Measurements from ENCODE around the gene TMEM163. TPM values are rescaled to one million over a fixed set of nuclear protein-coding genes. Genes with fewer than 3 reads are reported as not detected.
"Not testable (repeated sequence)": the region's sequence is repeated elsewhere in the genome, so short reads cannot be mapped to it uniquely, and the experiment has no call there.

Gene TMEM163
- total and polyA plus RNA-seq, 2 donors: 5.0 TPM

DNA sequence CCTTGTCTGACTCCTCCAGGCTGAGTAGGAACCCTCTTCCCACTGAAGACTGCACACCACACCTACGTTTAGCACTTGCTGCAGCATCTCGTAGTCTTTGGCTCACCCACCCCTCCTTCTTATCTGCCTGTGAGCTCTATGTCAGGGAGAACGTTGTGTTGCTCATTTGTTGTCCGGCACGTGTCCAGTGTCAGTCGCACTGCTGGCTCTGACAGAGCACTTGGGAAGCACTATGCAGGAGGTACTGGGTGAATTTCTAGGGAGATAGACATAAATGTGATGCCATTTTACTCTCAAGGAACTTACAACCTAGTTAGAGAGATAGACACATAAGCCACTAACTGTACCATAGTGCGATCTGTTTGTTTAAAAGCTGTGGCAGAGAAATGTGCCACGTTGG, 241.8 kb downstream of the TMEM163 start:
- 97% methylated on average over 8 of the region's 8 CpGs for WGBS
- not testable (repeated sequence) for DNase-seq (ENCODE audit: low read depth in 6 of 9, low spot score in 9 of 9); H3K4me1 ChIP-seq (ENCODE audit: control insufficient read depth in 2 of 2, insufficient read depth in 2 of 2, low read length in 2 of 2); H3K9me3 ChIP-seq (ENCODE audit: control insufficient read depth in 2 of 2, insufficient read depth in 1 of 2, low read length in 1 of 2); H3K36me3 ChIP-seq (ENCODE audit: control insufficient read depth in 2 of 2, insufficient read depth in 2 of 2, low read length in 1 of 2); H3K27me3 ChIP-seq (ENCODE audit: control insufficient read depth in 2 of 2, insufficient read depth in 1 of 2, low read length in 1 of 2); H3K27ac ChIP-seq (ENCODE audit: low read depth in 1 of 2, low read length in 1 of 2); H3K4me3 ChIP-seq (ENCODE audit: low read length in 2 of 2)

- H3K4me3 ChIP-seq (ENCODE audit: low read length in 2 of 2): no peak overlapping the region
- 98% methylated on average over 8 of the region's 8 CpGs for WGBS
- no peaks in the 10 kb centered on the region for H3K36me3 ChIP-seq (ENCODE audit: control insufficient read depth in 2 of 2, insufficient read depth in 2 of 2, low read length in 1 of 2)
- H3K4me1 ChIP-seq (ENCODE audit: control insufficient read depth in 2 of 2, insufficient read depth in 2 of 2, low read length in 2 of 2): no peaks in the 10 kb centered on the region
- DNase-seq (ENCODE audit: low read depth in 6 of 9, low spot score in 9 of 9): no peak
- H3K27me3 ChIP-seq (ENCODE audit: control insufficient read depth in 2 of 2, insufficient read depth in 1 of 2, low read length in 1 of 2): no peaks in the 10 kb centered on the region
- H3K9me3 ChIP-seq (ENCODE audit: control insufficient read depth in 2 of 2, insufficient read depth in 1 of 2, low read length in 1 of 2): no peaks in the 10 kb centered on the region
- no peak overlapping the region for H3K27ac ChIP-seq (ENCODE audit: low read depth in 1 of 2, low read length in 1 of 2)
Observed at GRCh38 chr2:134470561-134471168, 248.1 kb downstream of the TMEM163 start.

GRCh38 chr2:134469516-134470115, 249.2 kb downstream of the TMEM163 start:
- Histone ChIP-seq H3K27ac (ENCODE audit: low read depth in 1 of 2, low read length in 1 of 2) (no peak overlapping the region), H3K4me1 (ENCODE audit: control insufficient read depth in 2 of 2, insufficient read depth in 2 of 2, low read length in 2 of 2) (no peaks in the 10 kb centered on the region), H3K36me3 (ENCODE audit: control insufficient read depth in 2 of 2, insufficient read depth in 2 of 2, low read length in 1 of 2) (no peaks in the 10 kb centered on the region), H3K4me3 (ENCODE audit: low read length in 2 of 2) (no peak overlapping the region), H3K9me3 (ENCODE audit: control insufficient read depth in 2 of 2, insufficient read depth in 1 of 2, low read length in 1 of 2) (no peaks in the 10 kb centered on the region), H3K27me3 (ENCODE audit: control insufficient read depth in 2 of 2, insufficient read depth in 1 of 2, low read length in 1 of 2) (no peaks in the 10 kb centered on the region)
- no peak for DNase-seq (ENCODE audit: low read depth in 6 of 9, low spot score in 9 of 9)
- 98% methylated on average over 25 of the region's 25 CpGs for WGBS

DNA sequence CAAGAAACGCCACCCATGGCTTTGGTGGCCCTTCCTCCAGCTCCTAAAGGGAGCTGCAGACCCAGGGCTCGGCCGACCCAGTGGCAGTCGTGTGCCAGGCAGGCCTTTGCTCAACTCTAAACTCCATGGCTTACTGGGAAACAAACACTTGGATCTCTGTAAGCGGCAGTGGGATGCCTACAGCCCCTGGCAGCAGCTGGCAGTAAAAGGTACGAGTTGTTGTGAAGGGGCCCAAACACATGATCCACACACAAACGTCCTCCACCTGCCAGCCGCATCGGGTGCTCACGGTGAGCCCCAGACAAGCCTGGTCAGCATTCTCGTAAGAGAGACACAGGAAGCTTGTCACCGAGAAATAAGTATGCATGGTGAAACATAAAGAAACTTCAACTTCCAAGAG, 250.0 kb downstream of the TMEM163 start:
- Histone ChIP-seq H3K4me3 (ENCODE audit: low read length in 2 of 2) (no peak overlapping the region), H3K27ac (ENCODE audit: low read depth in 1 of 2, low read length in 1 of 2) (no peak overlapping the region), H3K9me3 (ENCODE audit: control insufficient read depth in 2 of 2, insufficient read depth in 1 of 2, low read length in 1 of 2) (no peaks in the 10 kb centered on the region), H3K27me3 (ENCODE audit: control insufficient read depth in 2 of 2, insufficient read depth in 1 of 2, low read length in 1 of 2) (no peaks in the 10 kb centered on the region), H3K36me3 (ENCODE audit: control insufficient read depth in 2 of 2, insufficient read depth in 2 of 2, low read length in 1 of 2) (no peaks in the 10 kb centered on the region), H3K4me1 (ENCODE audit: control insufficient read depth in 2 of 2, insufficient read depth in 2 of 2, low read length in 2 of 2) (no peaks in the 10 kb centered on the region)
- WGBS: 97% methylated on average over 12 of the region's 12 CpGs
- peak in 1 of 9 donors; percentile 42 for DNase-seq (ENCODE audit: low read depth in 6 of 9, low spot score in 9 of 9)

GRCh38 chr2:134468164-134468563, 250.6 kb downstream of the TMEM163 start:
- Histone ChIP-seq H3K27me3 (ENCODE audit: control insufficient read depth in 2 of 2, insufficient read depth in 1 of 2, low read length in 1 of 2) (no peaks in the 10 kb centered on the region), H3K36me3 (ENCODE audit: control insufficient read depth in 2 of 2, insufficient read depth in 2 of 2, low read length in 1 of 2) (no peaks in the 10 kb centered on the region), H3K4me1 (ENCODE audit: control insufficient read depth in 2 of 2, insufficient read depth in 2 of 2, low read length in 2 of 2) (no peaks in the 10 kb centered on the region), H3K9me3 (ENCODE audit: control insufficient read depth in 2 of 2, insufficient read depth in 1 of 2, low read length in 1 of 2) (no peaks in the 10 kb centered on the region), H3K4me3 (ENCODE audit: low read length in 2 of 2) (no peak overlapping the region), H3K27ac (ENCODE audit: low read depth in 1 of 2, low read length in 1 of 2) (no peak overlapping the region)
- peak in 1 of 9 donors; percentile 71 for DNase-seq (ENCODE audit: low read depth in 6 of 9, low spot score in 9 of 9)
- WGBS: 97% methylated on average over 2 of the region's 2 CpGs

DNA sequence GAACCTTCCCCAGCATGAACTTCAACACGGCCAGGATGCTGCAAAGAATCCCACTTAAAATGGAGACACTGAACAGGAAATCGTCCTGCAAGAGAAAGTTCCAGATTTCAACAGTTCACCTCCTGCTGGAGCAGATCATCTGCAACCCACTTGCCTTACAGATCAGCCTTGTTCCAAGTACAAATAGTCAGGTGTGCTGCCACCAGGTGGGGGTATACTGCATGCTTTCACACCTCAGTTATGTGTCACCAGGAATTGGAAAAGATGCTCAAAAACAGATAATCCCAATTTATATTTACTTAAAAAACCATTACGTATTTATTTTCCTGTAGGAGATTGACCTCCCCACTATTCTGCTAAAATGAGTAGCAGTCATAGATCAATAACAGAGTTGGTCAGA, 252.7 kb downstream of the TMEM163 start:
- Histone ChIP-seq H3K4me1 (ENCODE audit: control insufficient read depth in 2 of 2, insufficient read depth in 2 of 2, low read length in 2 of 2) (no peaks in the 10 kb centered on the region), H3K27me3 (ENCODE audit: control insufficient read depth in 2 of 2, insufficient read depth in 1 of 2, low read length in 1 of 2) (no peaks in the 10 kb centered on the region), H3K4me3 (ENCODE audit: low read length in 2 of 2) (no peak overlapping the region), H3K9me3 (ENCODE audit: control insufficient read depth in 2 of 2, insufficient read depth in 1 of 2, low read length in 1 of 2) (no peaks in the 10 kb centered on the region), H3K36me3 (ENCODE audit: control insufficient read depth in 2 of 2, insufficient read depth in 2 of 2, low read length in 1 of 2) (no peaks in the 10 kb centered on the region), H3K27ac (ENCODE audit: low read depth in 1 of 2, low read length in 1 of 2) (no peak overlapping the region)
- 93% methylated on average over 3 of the region's 3 CpGs for WGBS
- peak in 7 of 9 donors; percentile 10 to 80 (median 31) for DNase-seq (ENCODE audit: low read depth in 6 of 9, low spot score in 9 of 9)

- no peak overlapping the region for H3K4me3 ChIP-seq (ENCODE audit: low read length in 2 of 2)
- WGBS: 94% methylated on average over 6 of the region's 6 CpGs
Observed at GRCh38 chr2:134465228-134466105, 253.3 kb downstream of the TMEM163 start.

DNA sequence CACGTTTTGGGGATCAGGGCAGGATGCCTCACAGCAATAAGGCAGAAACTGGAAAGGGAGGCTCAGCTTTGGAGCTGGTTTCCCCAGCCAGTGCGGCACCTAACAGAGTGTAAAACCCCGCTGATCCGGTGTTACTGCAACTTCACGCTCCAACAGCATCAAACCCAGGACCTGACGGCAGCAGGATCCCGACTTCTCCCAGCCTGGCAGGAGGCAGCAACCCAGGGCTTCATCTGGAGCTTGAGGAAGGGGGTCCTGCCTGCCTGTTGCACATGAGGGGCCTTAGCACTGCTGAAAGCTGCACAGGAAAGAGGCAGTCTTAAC, 255.1 kb downstream of the TMEM163 start:
- 94% methylated on average over 7 of the region's 7 CpGs for WGBS
- peaks cover 0 to 4% of the 10 kb centered on the region in 2 donors for H3K4me1 ChIP-seq (ENCODE audit: control insufficient read depth in 2 of 2, insufficient read depth in 2 of 2, low read length in 2 of 2)
- DNase-seq (ENCODE audit: low read depth in 6 of 9, low spot score in 9 of 9): no peak

More at GRCh38 chr2:134465228-134466105, 253.3 kb downstream of the TMEM163 start:
- Histone ChIP-seq H3K4me1 (ENCODE audit: control insufficient read depth in 2 of 2, insufficient read depth in 2 of 2, low read length in 2 of 2) (peaks cover 0 to 4% of the 10 kb centered on the region in 2 donors), H3K36me3 (ENCODE audit: control insufficient read depth in 2 of 2, insufficient read depth in 2 of 2, low read length in 1 of 2) (no peaks in the 10 kb centered on the region), H3K27ac (ENCODE audit: low read depth in 1 of 2, low read length in 1 of 2) (no peak overlapping the region), H3K27me3 (ENCODE audit: control insufficient read depth in 2 of 2, insufficient read depth in 1 of 2, low read length in 1 of 2) (no peaks in the 10 kb centered on the region), H3K9me3 (ENCODE audit: control insufficient read depth in 2 of 2, insufficient read depth in 1 of 2, low read length in 1 of 2) (no peaks in the 10 kb centered on the region)
- DNase-seq (ENCODE audit: low read depth in 6 of 9, low spot score in 9 of 9): no peak

More for the DNA sequence above, 255.1 kb downstream of the TMEM163 start:
- H3K9me3 ChIP-seq (ENCODE audit: control insufficient read depth in 2 of 2, insufficient read depth in 1 of 2, low read length in 1 of 2): no peaks in the 10 kb centered on the region
- no peak overlapping the region for H3K27ac ChIP-seq (ENCODE audit: low read depth in 1 of 2, low read length in 1 of 2)
- H3K36me3 ChIP-seq (ENCODE audit: control insufficient read depth in 2 of 2, insufficient read depth in 2 of 2, low read length in 1 of 2): no peaks in the 10 kb centered on the region
- H3K4me3 ChIP-seq (ENCODE audit: low read length in 2 of 2): no peak overlapping the region
- no peaks in the 10 kb centered on the region for H3K27me3 ChIP-seq (ENCODE audit: control insufficient read depth in 2 of 2, insufficient read depth in 1 of 2, low read length in 1 of 2)

Data from thymus (tissue), 11 donors.